Neural progenitor cell (in vitro differentiated cells): ENCODE data around the gene FYTTD1.

Source experiments
- CTCF ChIP-seq: fragments of 200-600 bp; sonication (generic); IDR thresholded peaks from 2 replicates; pipeline ENCODE4 v1.5.1; 2017; ENCODE audit warnings: antibody characterized with exemption, mild to moderate bottlenecking
- EZH2phosphoT487 ChIP-seq: fragments of 200-600 bp; sonication (generic); IDR thresholded peaks from 2 replicates; pipeline ENCODE4 v1.6.1; 2017; ENCODE audit warnings: antibody characterized with exemption

- no peak for TF ChIP-seq CTCF
- TF ChIP-seq EZH2phosphoT487, result no peak
Measured at GRCh38 chr3:197713477-197713822, 36.2 kb upstream of the FYTTD1 start.
